LNCaP clone FGC (cell line): ENCODE measurements around the gene TRIM52.

Source experiments
- DNase-seq: peaks from one replicate; pipeline ENCODE4 v3.0.0-alpha.2; 2011; ENCODE audit warnings: low read depth
- H3K4me3 ChIP-seq: 2 replicates; pipeline ENCODE4 v1.5.1; 2011; ENCODE audit warnings: mild to moderate bottlenecking, low read depth, low read length, control low read depth
- CTCF ChIP-seq: IDR thresholded peaks from 2 replicates; pipeline ENCODE4 v1.5.1; 2012; ENCODE audit warnings: mild to moderate bottlenecking; ENCODE audit not compliant: control insufficient read depth, insufficient read depth; ENCODE audit errors: extremely low read depth

Gene TRIM52

GRCh38 chr5:181235323-181235688, 25.6 kb downstream of the TRIM52 start:
- TF ChIP-seq CTCF: no peak
- no peak overlapping the region for H3K4me3 ChIP-seq
- DNase-seq: no peak

GRCh38 chr5:181234455-181235306, 26.3 kb downstream of the TRIM52 start:
- no peak for TF ChIP-seq CTCF
- H3K4me3 ChIP-seq: no peak overlapping the region
- DNase-seq: no peak

- no peak overlapping the region for H3K4me3 ChIP-seq
- TF ChIP-seq CTCF: no peak
- no peak for DNase-seq
Observed at GRCh38 chr5:181233801-181234454, 27.0 kb downstream of the TRIM52 start.

GRCh38 chr5:181233088-181233800, 27.7 kb downstream of the TRIM52 start:
- no peak for DNase-seq
- no peak for TF ChIP-seq CTCF
- no peak overlapping the region for H3K4me3 ChIP-seq

- H3K4me3 ChIP-seq: no peak overlapping the region
- no peak for TF ChIP-seq CTCF
- no peak for DNase-seq
Observed at GRCh38 chr5:181232593-181232992, 28.4 kb downstream of the TRIM52 start.

GRCh38 chr5:181231432-181231831, 29.5 kb downstream of the TRIM52 start:
- TF ChIP-seq CTCF: no peak
- no peak overlapping the region for H3K4me3 ChIP-seq
- DNase-seq: no peak
